Hepatocyte (in vitro differentiated cells): ENCODE data around the gene FAM120B. TPM values are rescaled to one million over a fixed set of nuclear protein-coding genes. Genes with fewer than 3 reads are reported as not detected.

Source experiments
- DNase-seq: peaks from one replicate; pipeline ENCODE4 v3.0.0-alpha.2; 2016; ENCODE audit warnings: low spot score
- H2AFZ ChIP-seq: fragments of 200-600 bp; sonication (generic); 2 replicates; pipeline ENCODE4 v1.6.0; 2016; ENCODE audit warnings: antibody characterized with exemption, mild to moderate bottlenecking
- H3K27ac ChIP-seq: fragments of 200-600 bp; sonication (generic); 2 replicates; pipeline ENCODE4 v1.5.1; 2016; ENCODE audit warnings: mild to moderate bottlenecking
- H3K27me3 ChIP-seq: fragments of 200-600 bp; sonication (generic); 2 replicates; pipeline ENCODE4 v1.6.1; 2016
- H3K36me3 ChIP-seq: fragments of 200-600 bp; sonication (generic); replicated peaks from 2 replicates; pipeline ENCODE4 v1.5.1; 2016; ENCODE audit warnings: low read depth; ENCODE audit not compliant: insufficient read depth
- H3K4me1 ChIP-seq: fragments of 200-600 bp; sonication (generic); 2 replicates; pipeline ENCODE4 v1.5.1; 2016; ENCODE audit warnings: mild to moderate bottlenecking, moderate library complexity; ENCODE audit not compliant: insufficient read depth
- H3K4me2 ChIP-seq: fragments of 200-600 bp; sonication (generic); 2 replicates; pipeline ENCODE4 v1.6.0; 2016
- H3K4me3 ChIP-seq: fragments of 200-600 bp; sonication (generic); 2 replicates; pipeline ENCODE4 v1.5.1; 2016; ENCODE audit warnings: mild to moderate bottlenecking
- H3K79me2 ChIP-seq: fragments of 200-600 bp; sonication (generic); 2 replicates; pipeline ENCODE4 v1.6.0; 2017; ENCODE audit warnings: mild to moderate bottlenecking
- H3K9me2 ChIP-seq: fragments of 200-600 bp; sonication (generic); replicated peaks from 2 replicates; pipeline ENCODE4 v1.6.0; 2017; ENCODE audit warnings: mild to moderate bottlenecking; ENCODE audit not compliant: insufficient read depth
- H3K9me3 ChIP-seq: fragments of 200-600 bp; sonication (generic); 2 replicates; pipeline ENCODE4 v1.5.1; 2016; ENCODE audit warnings: low read depth, mild to moderate bottlenecking
- H4K20me1 ChIP-seq: fragments of 200-600 bp; sonication (generic); 2 replicates; pipeline ENCODE4 v1.6.0; 2016; ENCODE audit warnings: mild to moderate bottlenecking; ENCODE audit not compliant: insufficient read depth, poor library complexity, severe bottlenecking
- EZH2 ChIP-seq: fragments of 200-600 bp; sonication (generic); IDR thresholded peaks from 2 replicates; pipeline ENCODE4 v1.6.1; 2016; ENCODE audit warnings: antibody characterized with exemption, mild to moderate bottlenecking, borderline replicate concordance
- EZH2phosphoT487 ChIP-seq: fragments of 200-600 bp; sonication (generic); IDR thresholded peaks from one replicate; pipeline ENCODE4 v1.6.1; 2018; ENCODE audit warnings: antibody characterized with exemption, mild to moderate bottlenecking, low read depth, moderate library complexity; ENCODE audit not compliant: unreplicated experiment, severe bottlenecking
- WGBS: methylation state at CpG from one replicate; pipeline ENCODE4 v1.1.6; 2016; ENCODE audit warnings: low lambda C conversion rate; ENCODE audit errors: missing lambda C conversion rate; 5-methylcytosine and 5-hydroxymethylcytosine counted together
- polyA plus RNA-seq: library from polyadenylated mRNA; unstranded; fragments of >200 nt; fragmentation: Nextera tagmentation; extraction: Ambion mirVana; gene quantifications from 2 replicates; pipeline ENCODE4 v1.2.1, GENCODE V29; 2016
- total RNA-seq: library from RNA; depleted of rRNA; stranded (reverse); fragments of >200 nt; gene quantifications from 2 replicates; pipeline ENCODE4 v1.2.3, GENCODE V29; 2014
- TF ChIP-seq, protein P1 (sequence below): fragments of 200-600 bp; sonication (generic); IDR thresholded peaks from 2 replicates; pipeline ENCODE4 v1.5.1; 2016; ENCODE audit warnings: antibody characterized with exemption, mild to moderate bottlenecking; ENCODE audit not compliant: poor library complexity

Gene FAM120B
- total and polyA plus RNA-seq, 2 experiments from 2014 or later, result 16.0 to 25.8 TPM

DNA sequence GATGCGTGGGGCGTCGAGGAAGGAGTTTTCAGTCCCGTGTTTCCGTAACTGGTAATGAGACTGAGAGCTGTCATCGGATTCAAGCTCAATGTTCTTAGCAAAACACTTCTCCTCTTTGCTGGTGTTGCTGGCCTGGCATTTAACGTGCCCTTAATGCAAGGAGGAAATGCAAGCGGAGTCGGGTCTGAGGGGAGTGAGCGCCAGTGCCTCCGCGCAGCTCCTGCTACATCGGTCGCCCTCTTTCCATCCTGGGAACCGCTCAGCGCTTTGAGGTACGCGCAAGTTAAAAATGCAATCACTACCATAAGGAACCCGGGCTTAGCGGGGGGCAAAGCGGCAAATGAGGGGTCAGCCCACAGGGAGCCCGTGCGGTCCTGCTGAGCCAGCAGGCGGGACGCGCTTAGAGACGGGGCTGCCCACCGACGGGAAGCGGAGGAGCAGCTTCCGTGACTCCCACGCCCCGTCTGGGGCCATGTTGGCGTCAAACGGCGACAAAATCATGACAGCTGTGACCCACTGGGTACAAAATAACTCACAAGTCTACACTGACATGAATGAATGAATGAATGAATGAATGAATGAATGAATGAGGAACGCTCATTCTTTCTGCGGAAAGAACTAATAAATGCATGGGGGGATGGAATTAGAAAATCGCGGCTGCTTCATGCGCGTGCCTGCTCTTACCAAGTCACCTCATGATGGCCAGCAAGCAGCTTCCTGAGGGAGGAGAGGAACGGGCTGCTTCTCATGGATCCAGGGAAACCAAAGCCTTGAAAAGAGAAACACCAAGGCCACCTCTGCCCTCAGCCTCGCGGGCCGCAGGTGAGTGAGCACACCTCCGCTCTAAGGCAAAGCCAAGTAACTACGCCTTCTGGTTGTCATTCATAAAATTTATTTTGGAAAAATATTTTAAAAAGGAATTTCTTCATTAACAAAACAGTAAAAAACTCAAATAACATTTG is 24.9 kb upstream of the FAM120B start:
- WGBS, result 89% methylated on average over 47 of the region's 48 CpGs
- Histone ChIP-seq H3K27me3 (peaks cover 14% of the 10 kb centered on the region), H3K9me2 (no peaks in the 10 kb centered on the region), H3K9me3 (no peaks in the 10 kb centered on the region), H3K4me3 (no peak overlapping the region), H2AFZ (no peak overlapping the region), H3K27ac (peak overlapping the region; percentile 53), H3K36me3 (no peaks in the 10 kb centered on the region), H3K4me2 (no peak overlapping the region), H4K20me1 (no peaks in the 10 kb centered on the region), H3K79me2 (no peaks in the 10 kb centered on the region), H3K4me1 (peaks cover 7% of the 10 kb centered on the region)
- TF ChIP-seq EZH2phosphoT487, result no peak
- TF ChIP-seq, protein P1, sequence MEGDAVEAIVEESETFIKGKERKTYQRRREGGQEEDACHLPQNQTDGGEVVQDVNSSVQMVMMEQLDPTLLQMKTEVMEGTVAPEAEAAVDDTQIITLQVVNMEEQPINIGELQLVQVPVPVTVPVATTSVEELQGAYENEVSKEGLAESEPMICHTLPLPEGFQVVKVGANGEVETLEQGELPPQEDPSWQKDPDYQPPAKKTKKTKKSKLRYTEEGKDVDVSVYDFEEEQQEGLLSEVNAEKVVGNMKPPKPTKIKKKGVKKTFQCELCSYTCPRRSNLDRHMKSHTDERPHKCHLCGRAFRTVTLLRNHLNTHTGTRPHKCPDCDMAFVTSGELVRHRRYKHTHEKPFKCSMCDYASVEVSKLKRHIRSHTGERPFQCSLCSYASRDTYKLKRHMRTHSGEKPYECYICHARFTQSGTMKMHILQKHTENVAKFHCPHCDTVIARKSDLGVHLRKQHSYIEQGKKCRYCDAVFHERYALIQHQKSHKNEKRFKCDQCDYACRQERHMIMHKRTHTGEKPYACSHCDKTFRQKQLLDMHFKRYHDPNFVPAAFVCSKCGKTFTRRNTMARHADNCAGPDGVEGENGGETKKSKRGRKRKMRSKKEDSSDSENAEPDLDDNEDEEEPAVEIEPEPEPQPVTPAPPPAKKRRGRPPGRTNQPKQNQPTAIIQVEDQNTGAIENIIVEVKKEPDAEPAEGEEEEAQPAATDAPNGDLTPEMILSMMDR, result no peak
- no peak for TF ChIP-seq EZH2
- no peak for DNase-seq

DNA sequence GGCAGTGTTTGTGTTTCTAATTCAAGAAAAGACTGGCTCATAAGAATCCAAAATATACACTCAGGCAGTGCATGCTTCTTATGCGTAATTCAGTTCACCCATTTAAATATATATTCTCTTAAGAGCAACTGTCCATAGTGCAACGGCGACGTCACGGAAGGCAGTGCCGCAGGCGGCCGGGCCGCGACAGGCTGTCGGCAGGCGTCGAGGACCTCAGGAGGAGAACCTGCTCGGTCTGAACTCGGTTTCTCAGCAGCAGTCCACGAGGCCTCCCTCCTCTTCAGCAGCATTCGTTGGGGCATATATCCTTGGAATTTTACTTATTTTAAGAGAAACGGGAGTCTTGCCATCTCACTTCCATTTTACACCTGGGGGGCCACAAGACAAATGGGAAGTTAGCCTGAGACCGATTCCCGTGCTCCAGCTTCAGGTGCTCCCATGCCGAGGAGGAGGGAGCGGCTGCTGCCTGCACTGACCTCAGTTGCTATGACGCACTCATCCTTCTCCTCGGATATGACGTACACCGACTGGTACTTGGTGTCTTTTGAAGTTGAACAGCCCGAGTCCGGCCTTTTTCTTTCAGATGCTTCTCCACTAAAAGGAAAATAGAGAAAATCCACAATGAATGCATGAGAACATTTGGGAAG is 23.9 kb upstream of the FAM120B start:
- 96% methylated on average over 28 of the region's 28 CpGs for WGBS
- Histone ChIP-seq H3K79me2 (no peaks in the 10 kb centered on the region), H3K36me3 (no peaks in the 10 kb centered on the region), H3K9me3 (no peaks in the 10 kb centered on the region), H4K20me1 (no peaks in the 10 kb centered on the region), H3K9me2 (no peaks in the 10 kb centered on the region), H3K4me2 (no peak overlapping the region), H3K27ac (no peak overlapping the region), H3K27me3 (peaks cover 22% of the 10 kb centered on the region), H3K4me3 (no peak overlapping the region), H2AFZ (no peak overlapping the region), H3K4me1 (peaks cover 12% of the 10 kb centered on the region)
- DNase-seq, result no peak
- TF ChIP-seq EZH2, result no peak
- TF ChIP-seq EZH2phosphoT487, result no peak
- TF ChIP-seq, protein P1, result no peak

DNA sequence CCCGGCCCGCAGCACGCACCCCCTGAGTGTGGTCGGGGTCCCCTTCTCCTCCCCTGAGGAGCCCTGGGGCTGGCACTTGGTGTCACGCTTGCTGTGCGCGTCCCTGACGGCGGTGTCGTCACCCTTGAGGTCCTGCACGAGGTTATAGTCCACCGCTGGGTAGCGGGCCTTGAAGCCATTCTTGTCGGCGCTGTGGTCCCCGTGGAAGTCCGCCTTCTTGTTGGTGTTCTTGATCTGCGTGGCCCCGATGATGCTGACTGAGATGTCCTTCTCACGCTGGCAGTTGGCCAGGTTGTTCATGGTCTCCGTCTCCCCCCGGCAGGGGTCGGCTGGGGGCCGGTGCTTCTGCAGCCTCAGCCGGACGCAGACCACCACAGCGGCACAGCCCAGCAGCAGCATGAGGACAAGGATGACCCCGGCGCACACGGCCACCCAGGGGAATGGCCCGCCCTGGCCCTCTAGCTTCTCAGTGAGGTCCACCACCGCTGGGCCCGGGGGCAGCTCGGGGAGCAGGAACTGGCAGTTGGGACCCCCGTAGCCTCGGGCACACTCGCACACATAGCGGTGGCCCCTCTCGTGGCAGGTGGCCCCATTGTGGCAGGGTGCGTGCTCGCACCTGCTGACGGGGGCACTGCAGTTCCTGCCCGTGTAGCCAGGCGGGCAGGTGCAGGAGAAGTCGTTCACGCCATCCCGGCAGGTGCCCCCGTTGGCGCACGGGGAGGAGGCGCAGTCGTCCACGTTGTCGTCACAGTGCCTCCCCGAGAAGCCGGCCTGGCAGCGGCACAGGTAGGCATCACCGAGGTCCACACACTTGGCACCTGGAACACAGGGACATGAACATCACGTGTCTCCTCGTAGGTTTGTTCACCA is 23.1 kb upstream of the FAM120B start:
- 96% methylated on average over 57 of the region's 60 CpGs for WGBS
- H3K9me3 ChIP-seq, result no peaks in the 10 kb centered on the region
- no peaks in the 10 kb centered on the region for H3K36me3 ChIP-seq
- H3K4me2 ChIP-seq, result no peak overlapping the region
- H3K79me2 ChIP-seq, result no peaks in the 10 kb centered on the region
- no peak overlapping the region for H3K27ac ChIP-seq
- no peak overlapping the region for H2AFZ ChIP-seq
- H3K27me3 ChIP-seq, result peaks cover 30% of the 10 kb centered on the region
- no peaks in the 10 kb centered on the region for H3K9me2 ChIP-seq
- H3K4me3 ChIP-seq, result no peak overlapping the region
- TF ChIP-seq, protein P1, result no peak
- TF ChIP-seq EZH2 (no peak), EZH2phosphoT487 (no peak)
- H3K4me1 ChIP-seq, result peaks cover 12% of the 10 kb centered on the region
- DNase-seq, result no peak
- no peaks in the 10 kb centered on the region for H4K20me1 ChIP-seq
